Stimulated activated CD8-positive, alpha-beta memory T cell treated with anti-CD3 and anti-CD28 coated beads, Interleukin-15, amount 100 ng/mL, for 4 hours (primary cell): ENCODE measurements around the gene FBXW11.
"Not testable (repeated sequence)": the region's sequence is repeated elsewhere in the genome, so short reads cannot be mapped to it uniquely, and the experiment has no call there.

Experiments used
- DNase-seq, 2 donors: peaks; one replicate each; pipeline ENCODE4 v3.0.0-alpha.2; 2020; ENCODE audit warnings: low read depth in 2 of 2

The FBXW11 gene

DNA sequence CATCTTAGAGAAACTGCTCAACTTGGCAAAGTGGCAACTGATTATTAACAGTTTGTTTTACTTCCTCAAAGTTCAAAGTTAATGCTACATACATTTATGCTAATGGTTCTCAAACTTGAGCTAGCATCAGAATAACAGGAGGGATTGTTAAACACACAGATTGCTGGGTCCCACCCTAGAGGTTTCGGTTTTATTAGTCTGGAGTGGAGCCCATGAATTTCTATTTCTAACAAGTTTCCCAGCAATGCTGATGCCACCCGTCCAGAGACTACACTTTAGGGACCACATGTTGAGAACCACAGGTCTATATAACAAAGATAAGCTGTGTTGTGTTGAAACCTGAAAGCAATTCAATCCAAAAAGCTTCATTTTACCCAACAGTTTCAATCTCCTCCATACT lies 95.3 kb downstream of the FBXW11 start:
- DNase-seq, result no peak

DNA sequence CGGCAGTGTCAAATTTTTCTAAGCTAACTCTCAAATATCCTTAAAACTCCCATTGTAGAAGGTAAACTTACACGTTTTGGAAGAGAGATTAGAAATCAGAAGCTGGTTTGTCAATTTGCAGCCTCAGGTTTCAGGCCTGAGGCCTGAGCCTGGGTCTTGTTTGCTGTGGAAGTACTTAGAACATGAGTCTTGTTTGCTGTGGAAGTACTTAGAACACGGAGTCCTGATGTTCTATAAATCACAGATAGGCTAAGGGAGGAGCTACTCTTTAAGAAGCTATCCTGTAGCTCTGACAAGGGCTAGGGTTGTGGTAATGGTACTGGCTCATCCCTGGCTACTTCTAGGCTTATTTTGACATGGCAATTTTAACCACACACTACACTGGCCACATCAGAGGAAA lies 97.8 kb downstream of the FBXW11 start:
- DNase-seq, result no peak

DNA sequence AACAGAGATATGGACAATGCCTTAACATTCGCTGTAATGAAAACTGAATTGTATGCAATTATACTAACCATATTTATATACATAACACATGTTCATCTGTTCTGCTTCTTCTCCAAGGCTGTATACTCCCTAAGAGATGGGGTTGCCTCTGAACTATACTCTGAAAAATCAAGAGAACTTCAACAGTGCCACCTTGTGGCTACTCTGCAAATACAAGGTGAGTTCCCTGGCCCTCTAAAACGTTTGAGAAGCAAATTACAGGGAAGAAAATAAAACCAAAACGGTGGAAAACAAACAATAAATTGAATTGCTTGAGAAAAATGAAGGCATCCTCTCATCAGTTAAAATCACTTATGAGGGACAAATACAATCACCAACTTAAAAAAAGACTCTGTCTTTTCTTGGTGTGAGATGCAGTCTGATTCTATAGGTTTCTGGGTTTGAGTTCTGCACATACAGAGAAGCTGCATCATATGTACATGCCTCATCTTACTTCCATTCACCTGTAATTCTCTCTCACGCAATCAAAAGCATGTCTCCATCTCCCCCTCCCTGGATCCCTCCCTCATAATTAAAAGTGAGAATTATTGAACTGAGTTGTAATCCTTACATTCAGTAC lies 98.6 kb downstream of the FBXW11 start:
- no peak for DNase-seq

DNA sequence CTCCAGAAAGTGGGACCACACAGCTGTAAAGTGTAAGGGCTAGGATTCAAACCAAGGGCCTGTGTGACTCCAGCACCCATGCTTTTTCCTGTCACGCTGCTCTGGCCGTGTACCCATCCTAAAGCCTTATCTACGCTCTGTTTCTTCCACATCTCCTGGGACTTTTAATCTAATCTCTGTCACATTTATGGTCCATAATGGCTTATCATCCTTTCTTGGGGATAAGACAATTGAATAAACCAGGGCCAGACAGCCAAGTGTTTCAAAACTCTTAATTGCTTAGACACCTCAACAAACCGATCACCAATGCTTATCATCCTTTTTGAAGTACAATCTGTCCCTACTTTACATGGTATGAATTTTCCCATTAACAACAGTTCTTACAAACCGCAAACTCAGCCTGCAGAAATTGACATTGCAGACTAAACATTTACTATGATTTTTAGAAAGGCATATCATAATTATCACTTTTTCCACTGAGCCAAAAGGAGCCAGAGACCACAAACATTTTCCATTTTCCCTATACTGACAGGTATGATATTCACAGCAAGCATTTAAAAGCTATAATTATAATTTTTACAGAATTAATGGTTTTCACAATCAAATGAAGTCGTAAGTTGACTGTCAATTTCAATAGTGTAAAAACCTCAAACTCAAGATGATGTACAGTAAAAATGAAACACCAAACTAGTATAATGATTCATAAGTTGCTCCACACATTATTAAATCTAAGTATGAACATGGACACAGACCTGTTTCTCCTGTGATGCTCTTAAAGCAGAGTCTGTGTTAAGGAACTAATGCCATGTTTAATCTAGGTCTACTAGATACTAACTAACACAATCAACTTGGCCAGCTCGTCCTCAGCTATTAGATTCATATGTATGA lies 99.5 kb downstream of the FBXW11 start:
- no peak for DNase-seq

DNA sequence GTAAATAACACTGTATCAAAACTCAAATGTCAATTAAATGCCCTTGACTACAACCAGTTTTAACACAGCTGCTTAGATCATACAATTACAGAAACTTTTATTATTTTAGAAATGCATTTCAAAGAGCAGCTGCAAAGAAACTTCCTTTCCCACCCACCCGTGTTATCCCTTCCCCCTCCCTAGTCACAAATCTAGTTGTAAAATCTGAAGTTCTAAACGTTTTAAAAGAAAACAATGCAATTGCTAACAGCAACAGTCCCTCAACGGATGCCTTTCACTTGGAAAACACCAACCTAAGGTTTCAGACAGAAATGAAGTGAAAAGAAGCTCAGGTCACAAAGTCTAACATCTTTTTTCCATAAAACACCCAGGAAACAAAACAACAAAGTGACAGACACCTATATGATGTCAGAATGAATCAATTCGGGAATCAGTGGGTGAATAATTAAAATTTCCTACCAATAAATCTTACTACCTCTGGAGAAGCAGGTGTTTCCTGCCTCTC lies 100.3 kb downstream of the FBXW11 start:
- no peak for DNase-seq

DNA sequence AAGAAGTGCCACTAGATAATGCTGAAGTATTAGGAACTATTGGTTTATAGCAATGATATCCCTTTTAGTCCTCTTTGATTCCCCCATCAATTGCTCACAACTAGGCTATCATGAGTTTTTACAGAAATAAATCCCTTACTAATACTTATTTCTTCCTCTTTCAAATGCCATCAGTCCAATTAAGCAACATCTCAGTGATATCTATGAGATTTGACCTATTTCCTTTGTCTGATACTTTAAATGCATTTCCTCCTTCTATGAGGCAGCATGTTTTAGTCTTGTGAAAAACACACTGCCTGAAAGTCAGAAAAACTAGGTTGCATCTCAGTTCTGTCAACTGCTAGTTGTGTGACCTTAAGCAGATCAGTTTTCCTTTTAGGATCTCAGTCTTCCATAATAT lies 101.6 kb downstream of the FBXW11 start:
- no peak for DNase-seq

DNA sequence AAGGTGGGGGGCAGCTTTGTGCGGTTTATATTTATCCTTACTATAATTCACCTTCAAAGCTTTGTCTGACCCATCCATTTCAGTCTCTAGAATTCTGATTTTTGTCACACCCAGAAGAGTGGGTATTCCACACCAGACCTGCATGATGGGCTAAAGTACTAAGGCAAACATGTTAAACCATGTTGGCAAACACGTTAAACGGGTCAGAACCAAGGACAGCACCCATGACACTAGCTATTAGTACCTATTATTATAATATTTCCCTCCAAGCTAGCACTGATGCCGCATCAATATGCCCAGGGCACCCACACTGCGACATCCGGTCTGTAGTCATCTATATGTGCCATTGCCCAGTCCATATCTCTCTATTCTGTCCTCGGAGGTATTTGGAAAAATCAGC lies 104.7 kb downstream of the FBXW11 start:
- DNase-seq, result no peak

DNA sequence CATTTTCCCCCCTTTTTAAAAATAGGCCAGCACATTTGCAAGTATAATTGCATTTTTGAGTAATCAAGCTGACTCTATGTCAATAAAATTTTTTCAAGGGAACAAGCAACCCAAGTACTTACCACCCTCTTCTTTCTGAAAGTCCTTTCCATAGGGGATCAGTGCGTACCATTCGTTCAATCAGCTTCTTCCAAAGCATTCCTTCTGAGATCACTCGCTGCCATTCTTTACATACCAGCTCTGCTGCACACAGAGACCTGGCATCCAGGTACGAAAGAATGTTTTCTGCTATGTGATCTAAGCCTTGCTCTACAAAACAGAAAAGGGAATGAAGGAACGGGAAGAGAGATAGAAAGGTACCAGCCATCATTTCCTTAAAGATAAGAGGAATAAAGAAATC lies 106.6 kb downstream of the FBXW11 start:
- DNase-seq, result no peak

DNA sequence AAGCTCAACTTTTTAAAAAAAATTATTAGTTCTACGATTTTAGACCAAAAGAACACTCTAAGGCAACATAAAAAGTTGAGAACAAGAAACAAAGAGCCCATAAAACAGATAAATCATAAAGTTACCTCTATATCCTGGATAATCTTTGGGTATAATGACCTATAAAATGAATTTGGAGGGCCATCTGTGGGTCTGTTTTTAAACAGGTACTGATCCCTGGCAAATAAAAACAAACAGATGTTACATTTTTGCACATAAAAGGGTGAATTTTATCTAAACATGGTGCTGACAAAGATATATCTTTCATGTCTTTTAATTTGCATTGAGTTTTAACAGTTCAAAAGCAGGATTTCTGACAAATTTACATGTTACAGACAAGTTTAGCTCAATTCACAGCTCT lies 107.6 kb downstream of the FBXW11 start:
- DNase-seq, result no peak

DNA sequence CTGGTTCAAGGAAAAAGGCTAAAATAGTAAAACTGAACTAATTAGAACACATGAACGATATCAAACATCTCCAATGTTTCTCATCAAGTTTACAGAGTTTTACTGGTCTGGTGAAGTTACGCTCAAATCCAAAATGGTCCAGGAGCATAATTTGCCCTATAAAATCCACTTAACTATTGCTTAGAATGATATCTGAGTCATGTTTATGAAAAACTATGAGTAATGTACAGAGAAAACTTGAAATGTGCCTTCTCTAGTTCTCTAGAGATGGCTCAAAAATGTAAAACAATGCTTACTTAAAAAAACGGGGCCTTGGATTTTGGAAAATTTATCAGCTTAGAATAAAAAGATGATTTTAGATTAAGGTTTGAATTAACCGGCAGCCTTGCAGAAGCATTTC lies 108.1 kb downstream of the FBXW11 start:
- DNase-seq, result no peak

DNA sequence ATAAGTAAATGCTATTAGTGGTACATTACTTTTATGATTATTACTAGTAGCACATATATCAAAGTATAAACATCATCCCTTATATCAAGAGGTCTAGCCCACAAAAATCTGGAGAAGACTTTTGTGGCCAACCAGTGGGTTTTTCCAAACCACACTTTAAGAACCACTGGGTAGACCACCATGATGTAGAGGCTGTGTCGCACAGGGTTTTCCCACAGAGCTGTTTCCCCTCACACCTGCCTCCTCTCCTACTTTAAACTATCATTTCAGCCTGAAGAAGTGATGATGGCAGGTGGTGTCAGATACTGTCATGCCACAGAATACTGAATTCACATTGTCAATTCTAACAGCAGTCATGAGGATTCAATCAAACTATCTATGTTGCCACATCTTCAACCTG lies 109.2 kb downstream of the FBXW11 start:
- no peak for DNase-seq

DNA sequence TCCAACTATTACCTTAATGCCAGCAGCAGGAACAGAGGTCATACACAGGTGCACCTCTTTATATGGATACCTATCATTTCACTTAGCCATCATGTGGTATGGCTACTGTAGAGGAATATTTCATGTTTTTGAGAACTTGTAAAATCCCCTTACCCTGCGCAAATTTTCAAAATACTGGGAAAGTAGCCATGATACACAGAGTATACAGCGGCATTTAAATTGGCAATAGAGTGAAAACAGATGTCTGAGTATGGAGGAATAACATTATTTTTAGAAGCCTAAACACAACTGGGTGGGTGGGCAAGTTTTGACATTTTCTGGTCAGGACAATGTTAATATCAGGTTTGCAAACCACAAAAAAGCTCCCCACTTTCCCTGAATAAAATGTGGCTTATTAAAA lies 111.4 kb downstream of the FBXW11 start:
- no peak for DNase-seq

DNA sequence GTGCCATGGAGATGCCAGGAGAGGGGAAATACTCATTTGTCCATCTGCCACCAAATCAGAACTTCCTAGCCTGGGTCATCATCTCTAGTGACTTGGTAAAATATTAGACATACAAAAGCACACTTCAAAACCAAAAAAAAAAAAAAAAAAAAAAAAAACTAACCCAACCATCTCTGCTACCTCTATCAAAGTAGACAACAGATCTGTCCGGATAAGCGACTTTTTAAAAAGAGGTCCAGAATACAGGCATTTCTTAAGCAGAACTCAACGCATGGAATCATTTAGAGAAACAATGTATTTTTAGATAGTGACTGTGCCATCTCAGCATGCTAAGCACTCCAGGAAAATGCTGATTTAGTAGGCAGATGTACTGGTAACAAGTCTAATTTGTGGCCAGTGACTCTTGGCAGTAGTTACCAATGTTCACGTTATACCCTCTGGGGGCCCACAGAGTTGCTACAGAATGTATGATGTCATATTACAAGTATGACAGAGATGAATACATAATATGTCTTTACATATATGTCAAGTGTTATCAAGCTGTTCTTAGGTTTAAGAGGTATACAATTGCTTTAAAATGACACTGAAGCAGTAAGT lies 113.0 kb downstream of the FBXW11 start:
- no peak for DNase-seq

DNA sequence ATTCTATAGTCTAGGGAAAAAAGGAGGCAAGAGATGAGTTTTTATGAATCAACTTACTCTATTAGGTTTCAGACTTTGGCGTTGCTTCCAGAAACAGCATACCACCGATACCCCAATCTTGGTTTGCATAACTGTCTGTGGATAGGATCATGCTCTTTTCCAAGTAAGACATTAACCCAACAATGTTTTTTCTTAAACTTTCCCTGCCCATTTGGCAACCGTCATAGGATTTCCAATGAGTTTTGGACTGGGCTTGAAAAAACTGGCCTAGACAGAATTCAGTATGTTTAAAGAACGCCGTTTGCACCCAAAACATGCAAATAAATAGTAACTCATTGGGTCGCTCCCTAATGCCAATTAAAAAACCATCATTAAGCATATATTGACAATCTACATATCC lies 114.8 kb downstream of the FBXW11 start:
- DNase-seq, result no peak

DNA sequence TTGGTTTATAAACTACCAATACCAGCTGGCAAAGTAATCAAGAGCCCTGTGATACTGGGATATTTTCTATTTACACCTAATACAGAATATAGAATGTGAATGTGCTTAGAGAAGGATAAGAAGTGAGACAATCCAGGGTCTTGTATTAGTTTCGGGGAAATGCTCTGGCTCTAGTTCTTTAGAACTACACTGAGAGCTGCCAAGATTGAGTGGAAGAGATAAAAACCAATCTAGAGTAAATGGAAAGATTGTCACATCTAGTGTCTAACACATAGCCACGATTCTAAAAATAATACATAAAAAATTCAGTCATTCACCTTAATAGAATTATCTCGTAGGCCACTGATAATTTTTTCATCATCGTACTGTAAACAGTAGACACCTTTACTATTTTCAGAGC lies 115.3 kb downstream of the FBXW11 start:
- DNase-seq, result no peak

DNA sequence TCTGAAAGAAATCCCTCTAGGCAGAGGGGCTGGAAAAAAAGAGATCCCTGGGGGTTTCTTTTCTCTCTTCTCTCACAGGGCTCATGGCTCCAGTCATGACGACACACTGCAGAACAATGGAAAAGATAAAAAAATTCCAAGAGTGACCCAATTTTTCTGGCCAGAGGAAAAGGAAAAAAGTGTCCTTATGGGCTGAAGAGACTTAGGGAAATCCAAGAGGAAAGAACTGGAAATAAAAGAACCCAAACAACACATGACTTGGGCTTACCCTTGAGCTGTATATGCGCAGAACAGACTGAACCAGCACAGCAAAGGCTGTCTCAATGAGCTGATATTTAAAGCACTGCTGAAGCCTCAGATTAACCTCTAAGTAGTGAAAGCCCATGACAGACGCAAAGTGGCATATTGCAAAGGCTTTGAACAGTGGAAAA lies 118.4 kb downstream of the FBXW11 start:
- DNase-seq, result no peak

DNA sequence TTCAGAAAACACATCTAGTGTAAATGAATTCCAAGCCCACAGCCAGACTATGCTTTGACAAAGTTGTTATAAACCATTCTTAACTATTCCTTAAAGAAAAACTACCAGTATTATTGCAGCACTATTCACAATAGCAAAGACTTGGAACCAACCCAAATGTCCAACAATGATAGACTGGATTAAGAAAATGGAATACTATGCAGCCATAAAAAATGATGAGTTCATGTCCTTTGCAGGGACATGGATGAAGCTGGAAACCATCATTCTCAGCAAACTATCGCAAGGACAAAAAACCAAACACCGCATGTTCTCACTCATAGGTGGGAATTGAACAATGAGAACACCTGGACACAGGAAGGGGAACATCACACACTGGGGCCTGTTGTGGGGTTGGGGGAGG lies 120.4 kb downstream of the FBXW11 start:
- not testable (repeated sequence) for DNase-seq

DNA sequence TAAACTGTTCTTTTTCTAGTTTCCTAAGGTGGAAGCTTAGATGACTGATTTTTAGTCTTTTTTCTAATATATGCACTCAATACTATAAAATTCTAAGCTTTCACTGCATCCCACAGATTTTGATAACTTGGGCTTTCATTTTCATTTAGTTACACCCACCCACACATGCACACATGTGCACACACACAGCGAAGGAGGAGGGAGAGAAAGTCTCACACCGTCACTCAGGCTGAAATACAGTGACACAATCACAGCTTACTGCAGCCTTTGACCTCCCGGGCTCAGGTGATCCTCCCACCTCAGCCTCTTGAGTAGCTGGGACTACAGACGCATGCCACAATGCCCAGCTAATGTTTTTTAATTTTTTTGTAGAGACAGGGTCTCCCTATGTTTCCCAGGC lies 124.3 kb downstream of the FBXW11 start:
- no peak for DNase-seq

DNA sequence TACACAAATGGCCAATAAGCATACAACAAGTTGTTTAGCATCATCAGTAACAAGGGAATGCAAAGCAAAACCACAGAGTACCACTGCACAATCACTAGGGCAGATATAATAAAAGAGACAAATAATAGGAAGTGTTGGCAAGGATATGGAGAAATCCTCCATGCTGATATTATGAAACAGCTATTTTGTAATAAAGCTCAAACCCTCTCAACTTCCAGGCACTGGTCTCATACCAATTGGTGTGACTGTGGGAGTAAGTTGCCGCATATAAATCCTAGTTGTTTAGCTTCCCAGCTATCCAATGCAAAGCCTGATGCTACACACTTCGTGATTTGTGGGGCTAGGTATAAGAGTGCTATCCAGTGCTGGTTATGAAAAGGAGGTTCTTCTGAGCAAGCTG lies 132.2 kb downstream of the FBXW11 start:
- DNase-seq, result no peak

DNA sequence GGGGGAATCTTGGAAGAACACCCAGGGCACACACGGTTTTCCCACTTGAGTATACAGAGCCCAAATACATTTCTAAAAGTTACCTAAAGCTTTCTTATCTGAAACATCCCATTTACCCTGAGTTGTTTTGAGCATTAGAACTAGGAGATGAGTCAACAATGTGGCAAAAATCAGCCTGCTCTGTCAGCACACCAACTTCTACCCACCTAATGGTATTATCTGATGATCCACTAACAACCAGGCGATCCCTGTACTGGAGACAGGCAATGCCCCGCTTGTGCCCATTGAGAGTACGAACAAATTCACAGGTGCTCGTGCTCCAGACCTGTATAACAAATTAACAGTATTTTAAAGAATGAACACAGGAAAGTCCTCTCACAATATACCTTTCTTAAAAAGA lies 133.8 kb downstream of the FBXW11 start:
- DNase-seq, result no peak

DNA sequence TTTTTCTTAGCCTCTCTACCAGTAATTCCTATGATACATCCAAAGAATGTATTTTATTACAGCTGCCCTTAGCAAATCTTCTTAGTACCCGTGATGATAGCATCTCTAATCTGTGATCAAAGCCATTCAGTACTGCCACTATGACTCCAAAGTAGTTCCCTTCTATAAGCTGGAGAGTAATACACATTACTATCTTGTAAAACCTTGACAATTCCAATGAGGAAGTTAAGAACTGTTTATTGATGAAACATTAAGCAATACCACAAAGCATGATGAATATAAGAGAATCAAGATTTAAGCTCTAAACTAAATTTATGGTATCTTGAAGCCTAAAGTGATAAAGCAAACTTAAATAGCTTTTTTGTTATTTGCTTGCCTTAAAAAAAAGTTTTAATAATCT lies 134.7 kb downstream of the FBXW11 start:
- no peak for DNase-seq

DNA sequence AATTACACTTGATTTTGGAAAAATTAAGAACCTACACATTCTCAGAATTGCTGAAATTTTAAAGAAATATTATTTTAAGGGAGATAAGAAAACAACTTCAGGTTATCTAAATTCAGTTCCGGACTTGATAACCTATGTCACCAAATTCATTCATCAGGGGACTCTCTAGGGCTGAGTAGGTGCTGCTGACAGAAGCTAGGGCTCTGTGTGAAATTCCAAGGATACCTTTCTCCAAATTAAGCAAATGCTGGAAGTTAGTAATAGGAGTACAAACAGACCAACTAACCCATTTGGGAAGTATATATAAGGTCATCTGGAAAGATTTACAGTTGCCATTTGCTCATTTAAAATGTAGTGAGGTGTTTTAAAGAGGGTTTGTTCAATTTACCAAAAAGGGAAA lies 136.5 kb downstream of the FBXW11 start:
- DNase-seq, result no peak

DNA sequence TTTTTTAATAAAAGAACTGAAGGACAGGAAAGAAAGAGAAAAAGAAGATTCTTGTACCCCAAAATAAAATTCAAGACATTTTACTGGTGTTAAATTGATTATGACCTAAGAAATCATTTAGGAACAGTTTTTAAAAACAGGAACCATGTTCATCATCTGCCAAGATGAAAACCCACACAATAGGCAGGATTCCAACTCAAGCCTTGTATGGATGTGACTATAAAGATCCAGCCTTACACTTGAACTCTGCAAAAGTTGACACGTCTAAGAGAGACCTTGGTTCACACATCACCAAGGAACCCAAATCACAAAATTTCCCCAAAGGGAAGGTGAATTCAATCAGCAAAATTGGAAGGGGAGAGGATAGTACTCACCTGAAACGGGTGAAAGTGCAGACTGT lies 138.2 kb downstream of the FBXW11 start:
- DNase-seq, result no peak
